MM.1S (cell line): ENCODE data around the gene RASGEF1C.

Experiments
- DNase-seq: peaks from one replicate; pipeline ENCODE4 v3.0.0-alpha.2; 2015
- H2AFZ ChIP-seq: fragments of 300-600 bp; sonication (generic); 2 replicates; pipeline ENCODE4 v1.6.0; 2016; ENCODE audit warnings: antibody characterized with exemption, low read length
- H3F3A ChIP-seq: fragments of 300-600 bp; sonication (generic); 2 replicates; pipeline ENCODE4 v1.6.1; 2016; ENCODE audit warnings: mild to moderate bottlenecking, antibody characterized with exemption, low read length, moderate library complexity, mixed read lengths; ENCODE audit not compliant: insufficient read depth
- H3K27ac ChIP-seq: fragments of 300-600 bp; sonication (generic); 2 replicates; pipeline ENCODE4 v1.5.1; 2016; ENCODE audit warnings: mild to moderate bottlenecking, low read length
- H3K27me3 ChIP-seq: fragments of 300-600 bp; sonication (generic); replicated peaks from 2 replicates; pipeline ENCODE4 v1.6.0; 2016; ENCODE audit warnings: low read length; ENCODE audit not compliant: insufficient read depth
- H3K36me3 ChIP-seq: fragments of 300-600 bp; sonication (generic); replicated peaks from 2 replicates; pipeline ENCODE4 v1.6.1; 2016; ENCODE audit warnings: mild to moderate bottlenecking, low read length, mixed read lengths; ENCODE audit not compliant: insufficient read depth
- H3K4me1 ChIP-seq: fragments of 300-600 bp; sonication (generic); 2 replicates; pipeline ENCODE4 v1.6.1; 2016; ENCODE audit warnings: low read length, mixed read lengths
- H3K4me2 ChIP-seq: fragments of 300-600 bp; sonication (generic); 2 replicates; pipeline ENCODE4 v1.6.0; 2016; ENCODE audit warnings: low read depth, low read length
- H3K4me3 ChIP-seq: fragments of 300-600 bp; sonication (generic); 2 replicates; pipeline ENCODE4 v1.5.1; 2016; ENCODE audit warnings: low read length, mixed read lengths
- H3K79me2 ChIP-seq: fragments of 300-600 bp; sonication (generic); 2 replicates; pipeline ENCODE4 v1.6.1; 2016; ENCODE audit warnings: mixed run types, low read length, mixed read lengths
- H3K9ac ChIP-seq: fragments of 300-600 bp; sonication (generic); 2 replicates; pipeline ENCODE4 v1.6.1; 2016; ENCODE audit warnings: low read length, mixed read lengths
- H3K9me2 ChIP-seq: fragments of 300-600 bp; sonication (generic); replicated peaks from 2 replicates; pipeline ENCODE4 v1.6.1; 2016; ENCODE audit warnings: mild to moderate bottlenecking, low read length, mixed read lengths; ENCODE audit not compliant: insufficient read depth
- H3K9me3 ChIP-seq: fragments of 300-600 bp; sonication (generic); replicated peaks from 2 replicates; pipeline ENCODE4 v1.6.1; 2016; ENCODE audit warnings: mild to moderate bottlenecking, low read length, mixed read lengths; ENCODE audit not compliant: insufficient read depth
- H4K20me1 ChIP-seq: fragments of 300-600 bp; sonication (generic); 2 replicates; pipeline ENCODE4 v1.6.1; 2016; ENCODE audit warnings: mild to moderate bottlenecking, low read length, moderate library complexity, mixed read lengths; ENCODE audit not compliant: insufficient read depth
- CTCF ChIP-seq: fragments of 300-600 bp; sonication (generic); IDR thresholded peaks from 2 replicates; pipeline ENCODE4 v1.5.1; 2016; ENCODE audit warnings: antibody characterized with exemption, low read length, mixed read lengths
- EZH2 ChIP-seq: fragments of 300-600 bp; sonication (generic); optimal IDR thresholded peaks from 2 replicates; pipeline ENCODE3; 2017; ENCODE audit warnings: low read depth, mild to moderate bottlenecking, antibody characterized with exemption, low read length, mixed read lengths
- EZH2phosphoT487 ChIP-seq: fragments of 300-600 bp; sonication (generic); IDR thresholded peaks from 2 replicates; pipeline ENCODE4 v1.6.1; 2018; ENCODE audit warnings: antibody characterized with exemption, low read length

Gene RASGEF1C

GRCh38 chr5:180085837-180086236 lies 123.2 kb downstream of the RASGEF1C start:
- H3K27me3 ChIP-seq = no peaks in the 10 kb centered on the region
- H3K9ac ChIP-seq = no peak overlapping the region; the same call in 1 of the 2 replicates

GRCh38 chr5:180084638-180085561 lies 124.1 kb downstream of the RASGEF1C start:
- no peaks in the 10 kb centered on the region for H3K27me3 ChIP-seq
- DNase-seq = peak; percentile 32
- no peak overlapping the region for H3K4me2 ChIP-seq
- H3K79me2 ChIP-seq = no peaks in the 10 kb centered on the region
- no peak overlapping the region for H3K4me3 ChIP-seq
- H3K9ac ChIP-seq = peak overlapping the region; percentile 12; the same call in 1 of the 2 replicates
- H3K27ac ChIP-seq = peak overlapping the region; percentile 54; the same call in 1 of the 2 replicates
- H4K20me1 ChIP-seq = no peaks in the 10 kb centered on the region
- no peak overlapping the region for H2AFZ ChIP-seq
- no peaks in the 10 kb centered on the region for H3K9me3 ChIP-seq
- H3K36me3 ChIP-seq = no peaks in the 10 kb centered on the region
- H3K9me2 ChIP-seq = no peaks in the 10 kb centered on the region
- H3F3A ChIP-seq = no peaks in the 10 kb centered on the region
- no peak for TF ChIP-seq EZH2phosphoT487
- no peak for TF ChIP-seq CTCF
- TF ChIP-seq EZH2 = no peak
- H3K4me1 ChIP-seq = peaks cover 27% of the 10 kb centered on the region

More at GRCh38 chr5:180085837-180086236, 123.2 kb downstream of the RASGEF1C start:
- DNase-seq = peak; percentile 72
- no peaks in the 10 kb centered on the region for H3F3A ChIP-seq
- H3K4me2 ChIP-seq = peak overlapping the region; percentile 45; the same call in 1 of the 2 replicates
- no peaks in the 10 kb centered on the region for H3K9me3 ChIP-seq
- no peak overlapping the region for H3K4me3 ChIP-seq
- H4K20me1 ChIP-seq = no peaks in the 10 kb centered on the region
- H3K27ac ChIP-seq = peak overlapping the region; percentile 54; the same call in 1 of the 2 replicates
- H3K79me2 ChIP-seq = no peaks in the 10 kb centered on the region
- H3K9me2 ChIP-seq = no peaks in the 10 kb centered on the region
- no peak overlapping the region for H2AFZ ChIP-seq
- peaks cover 25% of the 10 kb centered on the region for H3K4me1 ChIP-seq
- no peak for TF ChIP-seq EZH2phosphoT487
- no peak for TF ChIP-seq CTCF
- TF ChIP-seq EZH2 = no peak
- H3K36me3 ChIP-seq = no peaks in the 10 kb centered on the region

GRCh38 chr5:180083529-180084060 lies 125.4 kb downstream of the RASGEF1C start:
- Histone ChIP-seq H4K20me1 (no peaks in the 10 kb centered on the region), H2AFZ (no peak overlapping the region), H3K9me2 (no peaks in the 10 kb centered on the region), H3K4me1 (peaks cover 36% of the 10 kb centered on the region), H3F3A (0 out of 2 replicates have a peak, but pooled peaks cover 3% of the 10 kb centered on the region), H3K27me3 (no peaks in the 10 kb centered on the region), H3K4me2 (no peak overlapping the region), H3K36me3 (no peaks in the 10 kb centered on the region), H3K9me3 (no peaks in the 10 kb centered on the region), H3K27ac (no peak overlapping the region), H3K9ac (no peak overlapping the region), H3K79me2 (no peaks in the 10 kb centered on the region), H3K4me3 (no peak overlapping the region)
- no peak for TF ChIP-seq EZH2
- no peak for TF ChIP-seq EZH2phosphoT487
- TF ChIP-seq CTCF = no peak
- DNase-seq = no peak
